Astrocyte of the cerebellum (primary cell): ENCODE results near the gene HTR1D.

Experiments used
- DNase-seq: peaks from one replicate; pipeline ENCODE4 v3.0.0-alpha.2; 2011; ENCODE audit warnings: low read depth
- H3K4me3 ChIP-seq: 2 replicates; pipeline ENCODE4 v1.5.1; 2011; ENCODE audit warnings: mild to moderate bottlenecking, low read depth, low read length, moderate library complexity
- CTCF ChIP-seq: IDR thresholded peaks from 2 replicates; pipeline ENCODE4 v1.5.1; 2012; ENCODE audit warnings: low read length, low read depth, moderate library complexity, mild to moderate bottlenecking; ENCODE audit errors: missing control alignments
- in situ Hi-C: cut with HindIII; loops from 2 replicates; pipeline ENCODE4 v1.10.0; 2017; ENCODE audit warnings: low sequenced_read_pairs

HTR1D gene

GRCh38 chr1:23177438-23178380, 39.6 kb downstream of the HTR1D start:
- in situ Hi-C loops: no loop called here
- DNase-seq: peak; percentile 38

GRCh38 chr1:23177031-23177430, 40.3 kb downstream of the HTR1D start:
- no peak for TF ChIP-seq CTCF
- no peak for DNase-seq
- in situ Hi-C loops: no loop called here
- peak overlapping the region; percentile 41 for H3K4me3 ChIP-seq

More at GRCh38 chr1:23177438-23178380, 39.6 kb downstream of the HTR1D start:
- peak overlapping the region; percentile 41 for H3K4me3 ChIP-seq
- TF ChIP-seq CTCF: no peak

GRCh38 chr1:23174426-23175110, 42.7 kb downstream of the HTR1D start:
- H3K4me3 ChIP-seq: no peak overlapping the region
- TF ChIP-seq CTCF: no peak
- no peak for DNase-seq
- in situ Hi-C loops: no loop called here

DNA sequence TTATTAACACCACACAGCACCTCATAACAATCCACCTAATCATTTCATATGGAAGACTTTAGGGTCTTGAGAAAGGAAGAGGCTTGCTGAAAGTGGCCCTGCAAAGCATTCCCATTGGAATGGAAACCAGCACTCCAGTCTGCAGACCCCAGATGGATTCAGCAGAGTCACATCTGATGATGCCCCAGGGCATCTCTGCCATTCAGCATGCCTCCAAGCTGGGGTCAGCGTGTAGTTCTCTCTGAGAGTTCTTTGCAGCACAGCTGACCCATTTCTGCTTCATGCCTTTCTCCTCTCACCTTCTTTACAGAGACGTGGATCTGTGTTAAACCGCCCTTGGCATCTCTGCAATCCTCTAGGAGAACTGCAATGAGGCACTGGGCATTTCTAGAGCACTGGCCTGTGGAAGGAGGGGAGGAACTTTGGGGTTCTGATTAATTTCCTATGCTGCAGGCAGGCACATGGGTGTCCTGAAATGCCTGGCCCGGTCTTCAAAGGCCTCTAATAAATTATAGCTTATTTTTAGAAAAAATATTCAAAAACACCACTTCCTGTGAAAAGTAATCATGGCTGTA, 46.0 kb downstream of the HTR1D start:
- in situ Hi-C loops: no loop called here
- no peak for DNase-seq
- no peak overlapping the region for H3K4me3 ChIP-seq
- no peak for TF ChIP-seq CTCF

- DNase-seq: no peak
- no peak for TF ChIP-seq CTCF
- H3K4me3 ChIP-seq: no peak overlapping the region
- in situ Hi-C loops: no loop called here
Measured at GRCh38 chr1:23169727-23170335, 47.5 kb downstream of the HTR1D start.

- in situ Hi-C loops: no loop called here
- DNase-seq: no peak
- peak overlapping the region; percentile 58 for H3K4me3 ChIP-seq
- no peak for TF ChIP-seq CTCF
Measured at GRCh38 chr1:23169195-23169575, 48.1 kb downstream of the HTR1D start.
